AG04449 (cell line): Measurements from ENCODE around the gene GPC3.

Experiments
- CTCF ChIA-PET: fragments of 350-600 bp; formaldehyde crosslinking; extraction: SDS; loops from one replicate; lab custom pipeline; 2021; ENCODE audit warnings: antibody characterized with exemption; lab: Yijun Ruan, JAX
- POLR2A ChIA-PET: fragments of 400-600, 350-600 bp; formaldehyde crosslinking; extraction: SDS; loops from one replicate; lab custom pipeline; 2020; ENCODE audit warnings: antibody characterized with exemption, inconsistent platforms; lab: Yijun Ruan, JAX
- DNase-seq: peaks from one replicate; pipeline ENCODE4 v3.0.0-alpha.2; 2010; ENCODE audit warnings: low read depth, low spot score
- H3K4me3 ChIP-seq: 2 replicates; pipeline ENCODE4 v1.5.1; 2011; ENCODE audit warnings: low read depth, mild to moderate bottlenecking, control low read depth, low read length
- CTCF ChIP-seq: IDR thresholded peaks from one replicate; pipeline ENCODE4 v1.5.1; 2011; ENCODE audit warnings: mild to moderate bottlenecking, moderate library complexity, low read length, control low read depth, inconsistent platforms; ENCODE audit not compliant: insufficient read depth; ENCODE audit errors: missing control alignments

The GPC3 gene

GRCh38 chrX:133697656-133698055 is 287.7 kb downstream of the GPC3 start:
- no peak for DNase-seq
- ChIA-PET CTCF (interaction anchor here (0.5 to 2.8 kb wide), 9 partner anchors 9 to 447 kb away, joined by 3 to 12 read pairs (median 4); no protein-coding TSS in a partner anchor), POLR2A (no interaction called here)
- no peak for TF ChIP-seq CTCF
- no peak overlapping the region for H3K4me3 ChIP-seq

- POLR2A ChIA-PET: no interaction called here
- TF ChIP-seq CTCF: no peak
- CTCF ChIA-PET: no interaction called here
- no peak overlapping the region for H3K4me3 ChIP-seq
- no peak for DNase-seq
These were observed 295.3 kb downstream of the GPC3 start for GRCh38 chrX:133689997-133690599.

- ChIA-PET CTCF (no interaction called here), POLR2A (no interaction called here)
- no peak for TF ChIP-seq CTCF
- no peak for DNase-seq
- no peak overlapping the region for H3K4me3 ChIP-seq
These were observed 299.6 kb downstream of the GPC3 start for GRCh38 chrX:133685822-133686221.

- POLR2A ChIA-PET: no interaction called here
- H3K4me3 ChIP-seq: no peak overlapping the region
- no peak for TF ChIP-seq CTCF
- CTCF ChIA-PET: interaction anchor here (0.8 kb wide), 1 partner anchor 708 kb away, joined by 3 read pairs; no protein-coding TSS in a partner anchor
- DNase-seq: no peak
These were observed 303.5 kb downstream of the GPC3 start for GRCh38 chrX:133681897-133682296.

- POLR2A ChIA-PET: no interaction called here
- DNase-seq: no peak
- CTCF ChIA-PET: interaction anchor here (0.8 kb wide), 1 partner anchor 707 kb away, joined by 3 read pairs; no protein-coding TSS in a partner anchor
- TF ChIP-seq CTCF: no peak
- H3K4me3 ChIP-seq: no peak overlapping the region
These were observed 304.0 kb downstream of the GPC3 start for GRCh38 chrX:133681421-133681820.

- H3K4me3 ChIP-seq: no peak overlapping the region
- ChIA-PET CTCF (interaction anchor here (1.0 to 1.3 kb wide), 2 partner anchors 459 to 672 kb away, joined by 3 read pairs; partner anchors contain the start of gene TFDP3), POLR2A (no interaction called here)
- no peak for DNase-seq
- TF ChIP-seq CTCF: no peak
These were observed 308.0 kb downstream of the GPC3 start for GRCh38 chrX:133677123-133678063.
